Liver (tissue), 3 donors: ENCODE results near the gene NUDCD2.

Experiments used
- GABPA ChIP-seq, 2 donors: IDR thresholded peaks in 1 of 2; conservative IDR thresholded peaks in 1 of 2; 2 replicates each; pipeline ENCODE4 v1.6.1; 2016; ENCODE audit warnings: antibody characterized with exemption in 2 of 2, mild to moderate bottlenecking in 1 of 2, moderate library complexity in 1 of 2
- JUND ChIP-seq, 2 donors: IDR thresholded peaks; 2 replicates each; pipeline ENCODE4 v1.6.1; 2016; ENCODE audit warnings: antibody characterized with exemption in 2 of 2
- TAF1 ChIP-seq: conservative IDR thresholded peaks from 2 replicates; pipeline ENCODE4 v1.6.1; 2016; ENCODE audit warnings: antibody characterized with exemption, mild to moderate bottlenecking
- TF ChIP-seq, protein P1 (sequence below): fragments of 150-350 bp; IDR thresholded peaks from 2 replicates; pipeline ENCODE4 v1.5.1; 2017; ENCODE audit warnings: improper control_type of control experiment, low read depth, low read length; ENCODE audit not compliant: missing input control
- TF ChIP-seq, protein P2 (sequence below): IDR thresholded peaks from 2 replicates; pipeline ENCODE4 v1.6.1; 2016; ENCODE audit warnings: antibody characterized with exemption
- donor health status: healthy.
- donor health status: healthy.

DNA sequence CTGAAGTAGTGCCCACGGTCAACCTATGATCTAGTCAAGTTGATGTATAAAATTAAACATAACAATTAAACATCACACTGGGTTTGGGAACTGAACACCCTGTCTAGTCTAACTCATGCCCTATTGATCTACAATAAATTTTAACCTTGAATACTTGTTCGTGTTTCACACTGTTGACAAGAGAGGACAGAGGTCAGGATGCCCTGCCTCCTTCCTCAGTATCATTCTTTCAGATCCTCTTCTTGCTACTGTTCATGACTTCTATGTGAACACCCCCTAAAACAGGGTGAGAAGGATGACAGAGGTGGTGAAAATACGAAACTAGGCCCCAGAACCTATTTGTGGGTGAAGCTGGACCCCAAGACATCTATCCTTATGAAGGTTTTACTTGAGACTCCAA, 37.4 kb upstream of the NUDCD2 start:
- TF ChIP-seq JUND (IDR thresholded peaks at IDR 0.05) = no peak
- TF ChIP-seq, protein P1, sequence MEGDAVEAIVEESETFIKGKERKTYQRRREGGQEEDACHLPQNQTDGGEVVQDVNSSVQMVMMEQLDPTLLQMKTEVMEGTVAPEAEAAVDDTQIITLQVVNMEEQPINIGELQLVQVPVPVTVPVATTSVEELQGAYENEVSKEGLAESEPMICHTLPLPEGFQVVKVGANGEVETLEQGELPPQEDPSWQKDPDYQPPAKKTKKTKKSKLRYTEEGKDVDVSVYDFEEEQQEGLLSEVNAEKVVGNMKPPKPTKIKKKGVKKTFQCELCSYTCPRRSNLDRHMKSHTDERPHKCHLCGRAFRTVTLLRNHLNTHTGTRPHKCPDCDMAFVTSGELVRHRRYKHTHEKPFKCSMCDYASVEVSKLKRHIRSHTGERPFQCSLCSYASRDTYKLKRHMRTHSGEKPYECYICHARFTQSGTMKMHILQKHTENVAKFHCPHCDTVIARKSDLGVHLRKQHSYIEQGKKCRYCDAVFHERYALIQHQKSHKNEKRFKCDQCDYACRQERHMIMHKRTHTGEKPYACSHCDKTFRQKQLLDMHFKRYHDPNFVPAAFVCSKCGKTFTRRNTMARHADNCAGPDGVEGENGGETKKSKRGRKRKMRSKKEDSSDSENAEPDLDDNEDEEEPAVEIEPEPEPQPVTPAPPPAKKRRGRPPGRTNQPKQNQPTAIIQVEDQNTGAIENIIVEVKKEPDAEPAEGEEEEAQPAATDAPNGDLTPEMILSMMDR = no peak
- TF ChIP-seq GABPA (IDR thresholded peaks at IDR 0.05 in 1 of 2, conservative IDR thresholded peaks at IDR 0.05 in 1 of 2) = no peak
- TF ChIP-seq TAF1 = no peak
- TF ChIP-seq, protein P2, sequence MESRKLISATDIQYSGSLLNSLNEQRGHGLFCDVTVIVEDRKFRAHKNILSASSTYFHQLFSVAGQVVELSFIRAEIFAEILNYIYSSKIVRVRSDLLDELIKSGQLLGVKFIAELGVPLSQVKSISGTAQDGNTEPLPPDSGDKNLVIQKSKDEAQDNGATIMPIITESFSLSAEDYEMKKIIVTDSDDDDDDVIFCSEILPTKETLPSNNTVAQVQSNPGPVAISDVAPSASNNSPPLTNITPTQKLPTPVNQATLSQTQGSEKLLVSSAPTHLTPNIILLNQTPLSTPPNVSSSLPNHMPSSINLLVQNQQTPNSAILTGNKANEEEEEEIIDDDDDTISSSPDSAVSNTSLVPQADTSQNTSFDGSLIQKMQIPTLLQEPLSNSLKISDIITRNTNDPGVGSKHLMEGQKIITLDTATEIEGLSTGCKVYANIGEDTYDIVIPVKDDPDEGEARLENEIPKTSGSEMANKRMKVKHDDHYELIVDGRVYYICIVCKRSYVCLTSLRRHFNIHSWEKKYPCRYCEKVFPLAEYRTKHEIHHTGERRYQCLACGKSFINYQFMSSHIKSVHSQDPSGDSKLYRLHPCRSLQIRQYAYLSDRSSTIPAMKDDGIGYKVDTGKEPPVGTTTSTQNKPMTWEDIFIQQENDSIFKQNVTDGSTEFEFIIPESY = no peak
